ENCODE measurements around the gene HAGH. TPM values are rescaled to one million over a fixed set of nuclear protein-coding genes. Genes with fewer than 3 reads are reported as not detected.

The HAGH gene
- polyA plus RNA-seq, 2 of the 4 experiments (the other 2 are of a cell fraction), result 34.9 to 66.4 TPM

DNA sequence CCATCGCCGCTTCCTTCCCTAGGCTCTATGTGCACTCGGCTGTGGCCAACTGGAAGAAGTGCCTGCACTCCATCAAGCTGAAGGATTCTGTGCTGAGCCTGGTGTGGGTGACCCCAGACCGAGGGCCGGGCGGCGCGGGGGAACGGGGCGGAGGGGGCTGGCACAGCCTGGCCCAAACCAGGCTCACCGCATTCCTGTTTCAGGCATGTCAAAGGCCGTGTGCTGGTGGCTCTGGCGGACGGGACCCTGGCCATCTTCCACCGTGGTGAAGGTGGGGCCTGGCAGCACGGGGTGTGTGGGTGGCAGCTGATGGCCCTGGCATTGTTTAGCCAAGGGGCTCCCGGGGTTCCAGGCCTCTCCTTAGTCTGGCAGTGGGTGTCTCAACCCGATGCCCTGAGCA lies 59.9 kb downstream of the HAGH start:
- H3K9me3 ChIP-seq, result no peaks in the 10 kb centered on the region
- no peak for ATAC-seq
- WGBS (ENCODE audit: missing lambda C conversion rate), result 95% methylated on average over 4 of the region's 18 CpGs
- no peak overlapping the region for H3K27ac ChIP-seq
- FAIRE-seq, result no peak
- TF ChIP-seq FOSL2 (IDR thresholded peaks at IDR 0.05), result no peak
- no peak for TF ChIP-seq FOSL2 (CRISPR knock-in tag; IDR thresholded peaks at IDR 0.05)
- TF ChIP-seq, protein P1, sequence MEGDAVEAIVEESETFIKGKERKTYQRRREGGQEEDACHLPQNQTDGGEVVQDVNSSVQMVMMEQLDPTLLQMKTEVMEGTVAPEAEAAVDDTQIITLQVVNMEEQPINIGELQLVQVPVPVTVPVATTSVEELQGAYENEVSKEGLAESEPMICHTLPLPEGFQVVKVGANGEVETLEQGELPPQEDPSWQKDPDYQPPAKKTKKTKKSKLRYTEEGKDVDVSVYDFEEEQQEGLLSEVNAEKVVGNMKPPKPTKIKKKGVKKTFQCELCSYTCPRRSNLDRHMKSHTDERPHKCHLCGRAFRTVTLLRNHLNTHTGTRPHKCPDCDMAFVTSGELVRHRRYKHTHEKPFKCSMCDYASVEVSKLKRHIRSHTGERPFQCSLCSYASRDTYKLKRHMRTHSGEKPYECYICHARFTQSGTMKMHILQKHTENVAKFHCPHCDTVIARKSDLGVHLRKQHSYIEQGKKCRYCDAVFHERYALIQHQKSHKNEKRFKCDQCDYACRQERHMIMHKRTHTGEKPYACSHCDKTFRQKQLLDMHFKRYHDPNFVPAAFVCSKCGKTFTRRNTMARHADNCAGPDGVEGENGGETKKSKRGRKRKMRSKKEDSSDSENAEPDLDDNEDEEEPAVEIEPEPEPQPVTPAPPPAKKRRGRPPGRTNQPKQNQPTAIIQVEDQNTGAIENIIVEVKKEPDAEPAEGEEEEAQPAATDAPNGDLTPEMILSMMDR (IDR thresholded peaks at IDR 0.05), result no peak
- no peak for TF ChIP-seq GATA3 (IDR thresholded peaks at IDR 0.05; ENCODE audit: borderline replicate concordance)
- no peak for TF ChIP-seq CHD2 (IDR thresholded peaks at IDR 0.05; ENCODE audit: low read length, partially characterized antibody)
- TF ChIP-seq, protein P2, sequence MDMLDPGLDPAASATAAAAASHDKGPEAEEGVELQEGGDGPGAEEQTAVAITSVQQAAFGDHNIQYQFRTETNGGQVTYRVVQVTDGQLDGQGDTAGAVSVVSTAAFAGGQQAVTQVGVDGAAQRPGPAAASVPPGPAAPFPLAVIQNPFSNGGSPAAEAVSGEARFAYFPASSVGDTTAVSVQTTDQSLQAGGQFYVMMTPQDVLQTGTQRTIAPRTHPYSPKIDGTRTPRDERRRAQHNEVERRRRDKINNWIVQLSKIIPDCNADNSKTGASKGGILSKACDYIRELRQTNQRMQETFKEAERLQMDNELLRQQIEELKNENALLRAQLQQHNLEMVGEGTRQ (IDR thresholded peaks at IDR 0.05), result no peak
- TF ChIP-seq, protein P3, sequence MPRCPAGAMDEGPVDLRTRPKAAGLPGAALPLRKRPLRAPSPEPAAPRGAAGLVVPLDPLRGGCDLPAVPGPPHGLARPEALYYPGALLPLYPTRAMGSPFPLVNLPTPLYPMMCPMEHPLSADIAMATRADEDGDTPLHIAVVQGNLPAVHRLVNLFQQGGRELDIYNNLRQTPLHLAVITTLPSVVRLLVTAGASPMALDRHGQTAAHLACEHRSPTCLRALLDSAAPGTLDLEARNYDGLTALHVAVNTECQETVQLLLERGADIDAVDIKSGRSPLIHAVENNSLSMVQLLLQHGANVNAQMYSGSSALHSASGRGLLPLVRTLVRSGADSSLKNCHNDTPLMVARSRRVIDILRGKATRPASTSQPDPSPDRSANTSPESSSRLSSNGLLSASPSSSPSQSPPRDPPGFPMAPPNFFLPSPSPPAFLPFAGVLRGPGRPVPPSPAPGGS (IDR thresholded peaks at IDR 0.05), result no peak
- TF ChIP-seq ESRRA (IDR thresholded peaks at IDR 0.05; ENCODE audit: borderline replicate concordance, low read length), result no peak
- TF ChIP-seq ZNF302 (CRISPR knock-in tag; IDR thresholded peaks at IDR 0.05), result no peak
- TF ChIP-seq, protein P4, sequence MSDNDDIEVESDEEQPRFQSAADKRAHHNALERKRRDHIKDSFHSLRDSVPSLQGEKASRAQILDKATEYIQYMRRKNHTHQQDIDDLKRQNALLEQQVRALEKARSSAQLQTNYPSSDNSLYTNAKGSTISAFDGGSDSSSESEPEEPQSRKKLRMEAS (IDR thresholded peaks at IDR 0.05), result no peak
- TF ChIP-seq CBX8 (IDR thresholded peaks at IDR 0.05), result no peak
- TF ChIP-seq, protein P5, sequence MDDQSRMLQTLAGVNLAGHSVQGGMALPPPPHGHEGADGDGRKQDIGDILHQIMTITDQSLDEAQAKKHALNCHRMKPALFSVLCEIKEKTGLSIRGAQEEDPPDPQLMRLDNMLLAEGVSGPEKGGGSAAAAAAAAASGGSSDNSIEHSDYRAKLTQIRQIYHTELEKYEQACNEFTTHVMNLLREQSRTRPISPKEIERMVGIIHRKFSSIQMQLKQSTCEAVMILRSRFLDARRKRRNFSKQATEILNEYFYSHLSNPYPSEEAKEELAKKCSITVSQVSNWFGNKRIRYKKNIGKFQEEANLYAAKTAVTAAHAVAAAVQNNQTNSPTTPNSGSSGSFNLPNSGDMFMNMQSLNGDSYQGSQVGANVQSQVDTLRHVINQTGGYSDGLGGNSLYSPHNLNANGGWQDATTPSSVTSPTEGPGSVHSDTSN (IDR thresholded peaks at IDR 0.05), result no peak
- TF ChIP-seq ZC3H11A (IDR thresholded peaks at IDR 0.05), result no peak
- TF ChIP-seq, protein P6, sequence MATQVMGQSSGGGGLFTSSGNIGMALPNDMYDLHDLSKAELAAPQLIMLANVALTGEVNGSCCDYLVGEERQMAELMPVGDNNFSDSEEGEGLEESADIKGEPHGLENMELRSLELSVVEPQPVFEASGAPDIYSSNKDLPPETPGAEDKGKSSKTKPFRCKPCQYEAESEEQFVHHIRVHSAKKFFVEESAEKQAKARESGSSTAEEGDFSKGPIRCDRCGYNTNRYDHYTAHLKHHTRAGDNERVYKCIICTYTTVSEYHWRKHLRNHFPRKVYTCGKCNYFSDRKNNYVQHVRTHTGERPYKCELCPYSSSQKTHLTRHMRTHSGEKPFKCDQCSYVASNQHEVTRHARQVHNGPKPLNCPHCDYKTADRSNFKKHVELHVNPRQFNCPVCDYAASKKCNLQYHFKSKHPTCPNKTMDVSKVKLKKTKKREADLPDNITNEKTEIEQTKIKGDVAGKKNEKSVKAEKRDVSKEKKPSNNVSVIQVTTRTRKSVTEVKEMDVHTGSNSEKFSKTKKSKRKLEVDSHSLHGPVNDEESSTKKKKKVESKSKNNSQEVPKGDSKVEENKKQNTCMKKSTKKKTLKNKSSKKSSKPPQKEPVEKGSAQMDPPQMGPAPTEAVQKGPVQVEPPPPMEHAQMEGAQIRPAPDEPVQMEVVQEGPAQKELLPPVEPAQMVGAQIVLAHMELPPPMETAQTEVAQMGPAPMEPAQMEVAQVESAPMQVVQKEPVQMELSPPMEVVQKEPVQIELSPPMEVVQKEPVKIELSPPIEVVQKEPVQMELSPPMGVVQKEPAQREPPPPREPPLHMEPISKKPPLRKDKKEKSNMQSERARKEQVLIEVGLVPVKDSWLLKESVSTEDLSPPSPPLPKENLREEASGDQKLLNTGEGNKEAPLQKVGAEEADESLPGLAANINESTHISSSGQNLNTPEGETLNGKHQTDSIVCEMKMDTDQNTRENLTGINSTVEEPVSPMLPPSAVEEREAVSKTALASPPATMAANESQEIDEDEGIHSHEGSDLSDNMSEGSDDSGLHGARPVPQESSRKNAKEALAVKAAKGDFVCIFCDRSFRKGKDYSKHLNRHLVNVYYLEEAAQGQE (IDR thresholded peaks at IDR 0.05), result no peak
- TF ChIP-seq MAFK (IDR thresholded peaks at IDR 0.05; ENCODE audit: partially characterized antibody), result no peak
- no peak for TF ChIP-seq HOXB5 (CRISPR knock-in tag; IDR thresholded peaks at IDR 0.05)
- peaks cover 14% of the 10 kb centered on the region for H3K4me1 ChIP-seq
- no peak for DNase-seq (ENCODE audit: low read depth in 1 of 2, low spot score in 1 of 2)
- no peak overlapping the region for H3K4me3 ChIP-seq
- POLR2A ChIA-PET, result no interaction called here
- CTCF ChIA-PET, result interaction anchor here (1.7 to 8.5 kb wide), 3 partner anchors 8 to 338 kb away, joined by 5 to 56 read pairs (median 13); partner anchors contain the start of gene MAPK8IP3
- no peak overlapping the region for H3K4me2 ChIP-seq

DNA sequence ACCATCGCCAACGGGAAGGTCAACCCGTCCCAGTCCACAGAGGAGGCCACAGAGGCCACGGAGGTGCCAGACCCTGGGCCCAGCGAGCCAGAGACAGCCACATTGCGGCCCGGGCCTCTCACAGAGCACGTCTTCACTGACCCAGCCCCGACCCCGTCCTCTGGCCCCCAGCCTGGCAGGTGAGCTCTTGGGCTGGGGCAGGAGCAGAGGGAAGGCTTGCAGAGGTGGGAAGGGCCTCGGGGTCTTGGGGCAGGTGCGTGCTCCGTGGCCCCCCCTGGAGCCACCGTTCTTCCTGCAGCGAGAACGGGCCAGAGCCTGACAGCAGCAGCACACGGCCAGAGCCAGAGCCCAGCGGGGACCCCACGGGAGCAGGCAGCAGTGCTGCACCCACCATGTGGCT lies 60.4 kb downstream of the HAGH start:
- CTCF ChIA-PET, result interaction anchor here (1.7 to 8.5 kb wide), 4 partner anchors 9 to 337 kb away, joined by 5 to 56 read pairs (median 14); partner anchors contain the start of gene MAPK8IP3
- TF ChIP-seq RAD21 (conservative IDR thresholded peaks at IDR 0.05 in 1 of 2, IDR thresholded peaks at IDR 0.05 in 1 of 2), result no peak
- TF ChIP-seq SMC3 (IDR thresholded peaks at IDR 0.05), result no peak
- TF ChIP-seq, protein P7, sequence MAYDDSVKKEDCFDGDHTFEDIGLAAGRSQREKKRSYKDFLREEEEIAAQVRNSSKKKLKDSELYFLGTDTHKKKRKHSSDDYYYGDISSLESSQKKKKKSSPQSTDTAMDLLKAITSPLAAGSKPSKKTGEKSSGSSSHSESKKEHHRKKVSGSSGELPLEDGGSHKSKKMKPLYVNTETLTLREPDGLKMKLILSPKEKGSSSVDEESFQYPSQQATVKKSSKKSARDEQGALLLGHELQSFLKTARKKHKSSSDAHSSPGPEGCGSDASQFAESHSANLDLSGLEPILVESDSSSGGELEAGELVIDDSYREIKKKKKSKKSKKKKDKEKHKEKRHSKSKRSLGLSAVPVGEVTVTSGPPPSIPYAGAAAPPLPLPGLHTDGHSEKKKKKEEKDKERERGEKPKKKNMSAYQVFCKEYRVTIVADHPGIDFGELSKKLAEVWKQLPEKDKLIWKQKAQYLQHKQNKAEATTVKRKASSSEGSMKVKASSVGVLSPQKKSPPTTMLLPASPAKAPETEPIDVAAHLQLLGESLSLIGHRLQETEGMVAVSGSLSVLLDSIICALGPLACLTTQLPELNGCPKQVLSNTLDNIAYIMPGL (CRISPR knock-in tag; IDR thresholded peaks at IDR 0.05; ENCODE audit: borderline replicate concordance), result no peak
- TF ChIP-seq RARB (CRISPR knock-in tag; IDR thresholded peaks at IDR 0.05), result no peak
- TF ChIP-seq JUN (IDR thresholded peaks at IDR 0.05), result no peak
- TF ChIP-seq EP300 (IDR thresholded peaks at IDR 0.05), result no peak
- no peak for TF ChIP-seq CEBPB (IDR thresholded peaks at IDR 0.05)
- TF ChIP-seq, protein P8, sequence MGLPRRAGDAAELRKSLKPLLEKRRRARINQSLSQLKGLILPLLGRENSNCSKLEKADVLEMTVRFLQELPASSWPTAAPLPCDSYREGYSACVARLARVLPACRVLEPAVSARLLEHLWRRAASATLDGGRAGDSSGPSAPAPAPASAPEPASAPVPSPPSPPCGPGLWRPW (IDR thresholded peaks at IDR 0.05), result no peak
- TF ChIP-seq FOXS1 (CRISPR knock-in tag; IDR thresholded peaks at IDR 0.05), result no peak
- no peak for TF ChIP-seq NR3C1 (IDR thresholded peaks at IDR 0.05)
- no peak for TF ChIP-seq POLR2A (IDR thresholded peaks at IDR 0.05; ENCODE audit: low read length)
- TF ChIP-seq SREBF2 (IDR thresholded peaks at IDR 0.05), result no peak
- TF ChIP-seq RCOR1 (IDR thresholded peaks at IDR 0.05; ENCODE audit: low read depth, low read length), result no peak
- no peak for TF ChIP-seq FOSL2 (IDR thresholded peaks at IDR 0.05)
- TF ChIP-seq FOSL2 (CRISPR knock-in tag; IDR thresholded peaks at IDR 0.05), result no peak

More for the DNA sequence above, 60.4 kb downstream of the HAGH start:
- POLR2A ChIA-PET, result no interaction called here
- Histone ChIP-seq H3K9me3 (no peaks in the 10 kb centered on the region), H3K4me3 (no peak overlapping the region), H3K4me2 (no peak overlapping the region), H3K4me1 (peaks cover 14% of the 10 kb centered on the region), H3K27ac (no peak overlapping the region)
- WGBS (ENCODE audit: missing lambda C conversion rate), result 91% methylated on average over 7 of the region's 19 CpGs
- ATAC-seq (no peak), FAIRE-seq (no peak), DNase-seq (ENCODE audit: low read depth in 1 of 2, low spot score in 1 of 2) (no peak)
